Astrocyte of the spinal cord (primary cell): ENCODE measurements around the gene ZNF397.

ENCODE experiments used
- DNase-seq: peaks from one replicate; pipeline ENCODE4 v3.0.0; 2011; ENCODE audit warnings: low read depth, low spot score
- H3K4me3 ChIP-seq: 2 replicates; pipeline ENCODE4 v1.5.1; 2011; ENCODE audit warnings: low read depth, mild to moderate bottlenecking, low read length, moderate library complexity
- CTCF ChIP-seq: IDR thresholded peaks from 2 replicates; pipeline ENCODE4 v1.5.1; 2012; ENCODE audit warnings: low read depth, mild to moderate bottlenecking, low read length, inconsistent platforms
- in situ Hi-C: cut with HindIII; loops from 2 replicates; pipeline ENCODE4 v1.10.0; 2017; ENCODE audit warnings: low sequenced_read_pairs

Gene ZNF397

GRCh38 chr18:35283923-35284794 is 43.3 kb downstream of the ZNF397 start:
- in situ Hi-C loops: no loop called here
- no peak for TF ChIP-seq CTCF
- no peak overlapping the region for H3K4me3 ChIP-seq
- DNase-seq: no peak

- no peak overlapping the region for H3K4me3 ChIP-seq
- TF ChIP-seq CTCF: no peak
- in situ Hi-C loops: no loop called here
- DNase-seq: no peak
Measured at GRCh38 chr18:35284841-35285240, 44.0 kb downstream of the ZNF397 start.

GRCh38 chr18:35289293-35289692 is 48.5 kb downstream of the ZNF397 start:
- H3K4me3 ChIP-seq: peak overlapping the region; percentile 83
- DNase-seq: peak; percentile 5
- TF ChIP-seq CTCF: no peak
- in situ Hi-C loops: no loop called here

- no peak for TF ChIP-seq CTCF
- peak overlapping the region; percentile 83 for H3K4me3 ChIP-seq
- DNase-seq: no peak
- in situ Hi-C loops: no loop called here
Measured at GRCh38 chr18:35289727-35290093, 48.9 kb downstream of the ZNF397 start.

GRCh38 chr18:35290094-35290735 is 49.4 kb downstream of the ZNF397 start, which contains the start of gene ZSCAN30:
Gene ZSCAN30, minus strand, starts transcription at chr18:35290229. Its CDS starts 25,877 bp downstream, at chr18:35264352.
- in situ Hi-C loops: no loop called here
- H3K4me3 ChIP-seq: peak within 1 kb of the TSS; percentile 83
- no peak for TF ChIP-seq CTCF
- DNase-seq: peak; percentile 95

GRCh38 chr18:35291166-35291565 is 50.3 kb downstream of the ZNF397 start:
- DNase-seq: no peak
- peak overlapping the region; percentile 83 for H3K4me3 ChIP-seq
- in situ Hi-C loops: no loop called here
- no peak for TF ChIP-seq CTCF
